IMR-90 (cell line): ENCODE results near the gene EPB41L2. TPM values are rescaled to one million over a fixed set of nuclear protein-coding genes. Genes with fewer than 3 reads are reported as not detected.

Experiments used
- ATAC-seq: fragments of 200-7000 bp; cut with Tn5 transposase; 2 replicates; pipeline ENCODE4 v1.9.1; 2020; ENCODE audit warnings: low read depth, mild to moderate bottlenecking, moderate library complexity
- BruUV-seq: library from RNA; stranded (reverse); fragments of 400-500 nt; replicated peaks from 2 replicates; lab custom pipeline; 2021; lab: Mats Ljungman, UMichigan
- CTCF ChIA-PET: fragments of 300-600 bp; formaldehyde crosslinking; extraction: SDS; loops from one replicate; lab custom pipeline; 2021; ENCODE audit warnings: antibody characterized with exemption; lab: Yijun Ruan, JAX
- POLR2A ChIA-PET: fragments of 300-600 bp; sonication (Branson Sonifier 250); formaldehyde crosslinking; loops from one replicate; lab custom pipeline; 2022; ENCODE audit warnings: antibody characterized with exemption; ENCODE audit not compliant: unreplicated experiment; lab: Charles Lee
- DNase-seq: peaks from one replicate; pipeline ENCODE4 v3.0.0; 2013
- H2AFZ ChIP-seq: replicated peaks from 2 replicates; pipeline ENCODE3; 2013; ENCODE audit warnings: low read length, mild to moderate bottlenecking; ENCODE audit not compliant: poor library complexity
- H2AK5ac ChIP-seq: 2 replicates; pipeline ENCODE4 v1.6.1; 2013; ENCODE audit warnings: low read depth, low read length, inconsistent platforms
- H2AK9ac ChIP-seq: replicated peaks from 2 replicates; pipeline ENCODE3; 2013; ENCODE audit warnings: mild to moderate bottlenecking, low read depth, low read length, moderate library complexity; ENCODE audit not compliant: poor library complexity
- H2BK120ac ChIP-seq: 2 replicates; pipeline ENCODE4 v1.6.1; 2013; ENCODE audit warnings: low read depth, low read length, inconsistent platforms
- H2BK15ac ChIP-seq: 3 replicates; pipeline ENCODE4 v1.6.1; 2013; ENCODE audit warnings: low read depth, low read length, inconsistent platforms
- H2BK20ac ChIP-seq: 2 replicates; pipeline ENCODE4 v1.6.1; 2013; ENCODE audit warnings: low read depth, mild to moderate bottlenecking, inconsistent platforms, low read length, moderate library complexity
- H2BK5ac ChIP-seq: 2 replicates; pipeline ENCODE4 v1.6.1; 2013; ENCODE audit warnings: mild to moderate bottlenecking, low read depth, low read length, inconsistent platforms; ENCODE audit not compliant: poor library complexity, severe bottlenecking
- H3K14ac ChIP-seq: replicated peaks from 2 replicates; pipeline ENCODE4 v1.6.1; 2013; ENCODE audit warnings: low read depth, low read length, inconsistent platforms
- H3K18ac ChIP-seq: 2 replicates; pipeline ENCODE4 v1.6.1; 2013; ENCODE audit warnings: low read depth, low read length, control low read depth
- H3K23ac ChIP-seq: 2 replicates; pipeline ENCODE4 v1.6.1; 2013; ENCODE audit warnings: low read depth, low read length, inconsistent platforms
- H3K27ac ChIP-seq: 2 replicates; pipeline ENCODE4 v1.5.1; 2013; ENCODE audit warnings: mild to moderate bottlenecking, control low read depth, low read length; ENCODE audit not compliant: insufficient read depth
- H3K27me3 ChIP-seq: 2 replicates; pipeline ENCODE4 v1.6.1; 2013; ENCODE audit warnings: low read length; ENCODE audit not compliant: control insufficient read depth, insufficient read depth
- H3K36me3 ChIP-seq: 2 replicates; pipeline ENCODE4 v1.6.1; 2013; ENCODE audit warnings: low read length, mixed read lengths; ENCODE audit not compliant: control insufficient read depth, insufficient read depth
- H3K4ac ChIP-seq: 2 replicates; pipeline ENCODE4 v1.6.1; 2013; ENCODE audit warnings: low read depth, low read length, inconsistent platforms
- H3K4me1 ChIP-seq: 2 replicates; pipeline ENCODE4 v1.6.1; 2013; ENCODE audit warnings: low read length, mixed read lengths; ENCODE audit not compliant: control insufficient read depth, insufficient read depth
- H3K4me2 ChIP-seq: 2 replicates; pipeline ENCODE4 v1.6.1; 2013; ENCODE audit warnings: low read depth, mild to moderate bottlenecking, control low read depth, low read length, moderate library complexity
- H3K4me3 ChIP-seq: 2 replicates; pipeline ENCODE4 v1.5.1; 2013; ENCODE audit warnings: low read depth, mild to moderate bottlenecking, control low read depth, low read length, moderate library complexity; ENCODE audit not compliant: insufficient read depth
- H3K56ac ChIP-seq: 2 replicates; pipeline ENCODE4 v1.6.1; 2013; ENCODE audit warnings: low read length, inconsistent platforms; ENCODE audit not compliant: insufficient read depth; ENCODE audit errors: extremely low read depth
- H3K79me1 ChIP-seq, 2 experiments: 2 replicates each; pipeline ENCODE4 v1.6.1; 2013; ENCODE audit warnings: low read length in 2 of 2, inconsistent platforms in 1 of 2, low read depth in 1 of 2
- H3K9ac ChIP-seq: 2 replicates; pipeline ENCODE4 v1.6.1; 2013; ENCODE audit warnings: low read depth, low read length, control low read depth
- H3K9me1 ChIP-seq: 2 replicates; pipeline ENCODE4 v1.6.1; 2013; ENCODE audit warnings: low read length, inconsistent platforms; ENCODE audit not compliant: insufficient read depth
- H3K9me3 ChIP-seq: 2 replicates; pipeline ENCODE4 v1.6.1; 2013; ENCODE audit warnings: low read length; ENCODE audit not compliant: control insufficient read depth, insufficient read depth
- H4K20me1 ChIP-seq: 2 replicates; pipeline ENCODE4 v1.6.1; 2013; ENCODE audit warnings: low read length, inconsistent platforms; ENCODE audit not compliant: insufficient read depth
- H4K5ac ChIP-seq: 2 replicates; pipeline ENCODE4 v1.6.1; 2013; ENCODE audit warnings: mild to moderate bottlenecking, low read depth, low read length, control low read depth
- H4K8ac ChIP-seq, 2 experiments: 2 replicates each; pipeline ENCODE4 v1.6.1; 2013; ENCODE audit warnings: low read depth in 2 of 2, low read length in 2 of 2, control low read depth in 1 of 2, inconsistent platforms in 1 of 2
- H4K91ac ChIP-seq: 2 replicates; pipeline ENCODE4 v1.6.1; 2013; ENCODE audit warnings: low read depth, low read length, inconsistent platforms; ENCODE audit not compliant: insufficient read depth
- CTCF ChIP-seq: conservative IDR thresholded peaks from 2 replicates; pipeline ENCODE4 v1.5.1; 2012; ENCODE audit warnings: mild to moderate bottlenecking, low read depth, low read length, improper control_type of control experiment
- FOS ChIP-seq: fragments of 150-350 bp; IDR thresholded peaks from 2 replicates; pipeline ENCODE4 v1.6.1; 2016; ENCODE audit warnings: low read depth, low read length
- MAFK ChIP-seq: IDR thresholded peaks from 2 replicates; pipeline ENCODE4 v1.6.1; 2012; ENCODE audit warnings: low read depth, low read length, improper control_type of control experiment
- MAZ ChIP-seq: IDR thresholded peaks from 2 replicates; pipeline ENCODE4 v1.6.1; 2012; ENCODE audit warnings: low read depth, mild to moderate bottlenecking, low read length, improper control_type of control experiment, moderate library complexity, borderline replicate concordance
- MXI1 ChIP-seq: IDR thresholded peaks from 2 replicates; pipeline ENCODE4 v1.6.1; 2012; ENCODE audit warnings: low read depth, mild to moderate bottlenecking, low read length, moderate library complexity, borderline replicate concordance
- NFE2L2 ChIP-seq: fragments of 150-350 bp; IDR thresholded peaks from 2 replicates; pipeline ENCODE4 v1.6.1; 2016; ENCODE audit warnings: low read depth, mild to moderate bottlenecking, low read length
- POLR2A ChIP-seq: IDR thresholded peaks from 2 replicates; pipeline ENCODE4 v1.6.1; 2012; ENCODE audit warnings: mild to moderate bottlenecking, low read depth, low read length
- RCOR1 ChIP-seq: IDR thresholded peaks from 2 replicates; pipeline ENCODE4 v1.6.1; 2012; ENCODE audit warnings: mild to moderate bottlenecking, low read length, improper control_type of control experiment; ENCODE audit not compliant: insufficient replicate concordance
- RFX5 ChIP-seq: IDR thresholded peaks from 2 replicates; pipeline ENCODE4 v1.8.0; 2012; ENCODE audit warnings: low read depth, mild to moderate bottlenecking, low read length, moderate library complexity
- SMC3 ChIP-seq: fragments of 150-350 bp; IDR thresholded peaks from 2 replicates; pipeline ENCODE4 v1.6.1; 2016; ENCODE audit warnings: low read depth, mild to moderate bottlenecking, antibody characterized with exemption, low read length, moderate library complexity
- WGBS, 2 experiments: methylation state at CpG; one replicate each; pipeline versions ENCODE4 v1.1.5 to v1.1.7; 2013; ENCODE audit warnings: missing lambda C conversion rate in 2 of 2; ENCODE audit not compliant: insufficient read length in 1 of 2; ENCODE audit errors: extremely low coverage in 2 of 2; 5-methylcytosine and 5-hydroxymethylcytosine counted together
- dilution Hi-C: fragments of 300-500 bp; cut with HindIII; formaldehyde crosslinking; loops from one replicate; pipeline ENCODE4 v1.14.3; 2018; ENCODE audit warnings: low sequenced_read_pairs; ENCODE audit not compliant: unreplicated experiment
- in situ Hi-C: fragments of 300-500 bp; cut with MboI; formaldehyde crosslinking; loops from 3 replicates; pipeline ENCODE4 v1.14.3; 2019; ENCODE audit warnings: low sequenced_read_pairs, inconsistent platforms, mixed read lengths
- intact Hi-C: fragments of 100-400 bp; cut with micrococcal nuclease; formaldehyde crosslinking; loops from 2 replicates; pipeline ENCODE4 v1.10.0; 2022
- polyA plus RNA-seq, 3 experiments: library from polyadenylated mRNA; depleted of rRNA; stranded (reverse); fragments of >200 nt; gene quantifications; 2 replicates each; pipeline ENCODE4 v1.2.3, GENCODE V29; 2012; ENCODE audit warnings: low replicate concordance in 1 of 3
- total RNA-seq: library from RNA; depleted of rRNA; stranded (reverse); fragments of >200 nt; gene quantifications from 2 replicates; pipeline ENCODE4 v1.2.3, GENCODE V29; 2012
- TF ChIP-seq, protein P1 (sequence below): fragments of 150-350 bp; IDR thresholded peaks from 2 replicates; pipeline ENCODE4 v1.6.1; 2017; ENCODE audit warnings: mild to moderate bottlenecking, antibody characterized with exemption, low read length, low read depth
- TF ChIP-seq, protein P2 (sequence below): fragments of 150-350 bp; IDR thresholded peaks from 2 replicates; pipeline ENCODE4 v1.6.1; 2016; ENCODE audit warnings: low read depth, mild to moderate bottlenecking, low read length, moderate library complexity, borderline replicate concordance

Gene EPB41L2
- total and polyA plus RNA-seq, 2 of the 4 experiments (the other 2 are of a cell fraction), result 85.7 to 99.8 TPM

DNA sequence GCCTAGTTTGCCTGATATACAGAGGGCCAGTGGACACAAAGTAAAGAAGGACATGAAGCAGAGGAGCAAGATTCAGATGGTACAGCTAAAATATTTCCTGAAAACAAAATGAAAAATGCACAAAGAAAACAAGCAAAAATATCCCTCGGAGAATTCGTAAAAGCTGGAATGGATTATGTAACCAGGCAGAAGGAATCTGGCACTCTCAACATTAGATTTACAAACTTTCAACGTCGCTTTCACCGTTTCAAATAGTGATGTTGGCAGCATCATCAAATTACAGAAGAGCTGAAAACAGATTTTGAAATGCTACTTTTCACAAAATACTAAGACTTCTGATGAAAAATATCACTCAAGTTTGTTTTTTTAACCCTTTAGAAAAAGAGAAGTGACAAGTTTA lies 224.1 kb downstream of the EPB41L2 start:
- no peak overlapping the region for H2AK9ac ChIP-seq
- intact Hi-C loops (no loop called here), in situ Hi-C loops (no loop called here), dilution Hi-C loops (no loop called here)
- ChIA-PET POLR2A (no interaction called here), CTCF (no interaction called here)
- no peak overlapping the region for H3K27ac ChIP-seq
- no peaks in the 10 kb centered on the region for H4K20me1 ChIP-seq
- WGBS, 2 experiments, result no CpG with 5 or more reads among the region's 5 CpGs
- no peak for ATAC-seq
- peaks cover 4% of the 10 kb centered on the region for H3K4me1 ChIP-seq
- no peak overlapping the region for H4K5ac ChIP-seq
- no peak overlapping the region for H2BK5ac ChIP-seq
- no peak overlapping the region for H3K4ac ChIP-seq
- DNase-seq, result no peak
- H2AK5ac ChIP-seq, result no peak overlapping the region
- no peak overlapping the region for H3K4me2 ChIP-seq
- H2BK15ac ChIP-seq, result no peak overlapping the region
- H3K79me1 ChIP-seq, result no peaks in the 10 kb centered on the region
- TF ChIP-seq MAZ, result no peak
- no peak for TF ChIP-seq MAFK
- TF ChIP-seq FOS, result no peak
- TF ChIP-seq, protein P1, sequence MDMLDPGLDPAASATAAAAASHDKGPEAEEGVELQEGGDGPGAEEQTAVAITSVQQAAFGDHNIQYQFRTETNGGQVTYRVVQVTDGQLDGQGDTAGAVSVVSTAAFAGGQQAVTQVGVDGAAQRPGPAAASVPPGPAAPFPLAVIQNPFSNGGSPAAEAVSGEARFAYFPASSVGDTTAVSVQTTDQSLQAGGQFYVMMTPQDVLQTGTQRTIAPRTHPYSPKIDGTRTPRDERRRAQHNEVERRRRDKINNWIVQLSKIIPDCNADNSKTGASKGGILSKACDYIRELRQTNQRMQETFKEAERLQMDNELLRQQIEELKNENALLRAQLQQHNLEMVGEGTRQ, result no peak
- TF ChIP-seq NFE2L2, result no peak
- TF ChIP-seq RFX5, result no peak
- TF ChIP-seq, protein P2, sequence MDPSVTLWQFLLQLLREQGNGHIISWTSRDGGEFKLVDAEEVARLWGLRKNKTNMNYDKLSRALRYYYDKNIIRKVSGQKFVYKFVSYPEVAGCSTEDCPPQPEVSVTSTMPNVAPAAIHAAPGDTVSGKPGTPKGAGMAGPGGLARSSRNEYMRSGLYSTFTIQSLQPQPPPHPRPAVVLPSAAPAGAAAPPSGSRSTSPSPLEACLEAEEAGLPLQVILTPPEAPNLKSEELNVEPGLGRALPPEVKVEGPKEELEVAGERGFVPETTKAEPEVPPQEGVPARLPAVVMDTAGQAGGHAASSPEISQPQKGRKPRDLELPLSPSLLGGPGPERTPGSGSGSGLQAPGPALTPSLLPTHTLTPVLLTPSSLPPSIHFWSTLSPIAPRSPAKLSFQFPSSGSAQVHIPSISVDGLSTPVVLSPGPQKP, result no peak
- TF ChIP-seq POLR2A, result no peak
- no peak for TF ChIP-seq CTCF
- no peak for TF ChIP-seq MXI1
- TF ChIP-seq SMC3, result no peak
- TF ChIP-seq RCOR1, result no peak
- no peaks in the 10 kb centered on the region for H3K27me3 ChIP-seq
- H3K23ac ChIP-seq, result no peak overlapping the region
- peaks cover 8% of the 10 kb centered on the region; the same call in 1 of the 2 replicates for H3K9me1 ChIP-seq
- BruUV-seq, result no TSS peak
- H3K9ac ChIP-seq, result no peak overlapping the region
- peaks cover 12% of the 10 kb centered on the region; the same call in 1 of the 2 replicates for H3K36me3 ChIP-seq
- H2BK120ac ChIP-seq, result no peak overlapping the region
- no peak overlapping the region for H4K91ac ChIP-seq
- H3K14ac ChIP-seq, result no peak overlapping the region
- H3K56ac ChIP-seq, result no peak overlapping the region
- no peak overlapping the region for H4K8ac ChIP-seq
- no peak overlapping the region for H3K4me3 ChIP-seq
- H3K18ac ChIP-seq, result no peak overlapping the region
- H3K9me3 ChIP-seq, result no peaks in the 10 kb centered on the region
- no peak overlapping the region for H2AFZ ChIP-seq
- H2BK20ac ChIP-seq, result no peak overlapping the region
